ENCODE data around the gene EHBP1L1. TPM values are rescaled to one million over a fixed set of nuclear protein-coding genes. Genes with fewer than 3 reads are reported as not detected.

The EHBP1L1 gene
- total RNA-seq, 1 donor from 2014 or later, result 42.6 TPM

DNA sequence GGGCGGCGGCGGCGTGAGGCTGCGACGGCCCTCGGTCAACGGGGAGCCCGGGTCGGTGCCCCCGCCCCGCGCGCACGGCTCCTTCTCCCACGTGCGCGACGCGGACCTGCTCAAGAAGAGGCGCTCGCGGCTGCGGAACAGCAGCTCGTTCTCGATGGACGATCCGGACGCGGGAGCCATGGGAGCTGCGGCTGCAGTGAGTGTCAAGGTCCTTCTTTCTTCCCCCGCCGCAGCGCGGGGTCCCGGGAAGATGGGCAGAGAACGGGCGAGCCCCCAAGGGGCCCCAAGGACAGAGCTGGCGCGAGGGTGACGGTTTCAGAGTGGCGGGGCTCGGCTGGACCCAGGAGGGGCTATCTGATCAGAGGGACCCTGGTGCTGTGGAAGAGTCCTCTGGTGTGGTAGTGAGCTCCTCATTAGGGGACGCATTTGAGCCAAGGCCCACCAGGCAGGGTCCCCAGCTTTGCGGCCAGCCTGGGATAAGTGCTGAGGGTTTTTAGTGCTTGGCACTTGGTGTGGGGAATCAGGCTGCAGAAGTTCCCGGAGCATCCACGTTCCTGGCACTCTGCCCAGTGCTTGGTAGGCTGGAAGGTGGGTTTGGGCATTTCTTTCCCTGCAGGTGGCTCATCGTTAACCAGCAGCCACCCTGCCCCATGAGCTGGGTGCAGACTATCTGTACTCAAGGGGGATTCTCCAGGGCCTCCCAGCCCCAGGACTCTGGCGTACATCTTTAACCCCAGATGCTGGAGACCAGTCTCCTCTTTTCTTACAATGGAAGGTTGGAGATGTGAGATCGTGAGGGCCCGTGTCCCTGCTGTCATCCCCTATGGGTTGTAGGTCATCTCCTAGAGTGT, 9.8 kb downstream of the EHBP1L1 start:
- H3K9me3 Mint-ChIP-seq (ENCODE audit: unreplicated experiment), result no peaks in the 10 kb centered on the region
- no peak overlapping the region for H3K4me3 Mint-ChIP-seq (ENCODE audit: unreplicated experiment)
- H3K27me3 Mint-ChIP-seq (ENCODE audit: unreplicated experiment), result no peaks in the 10 kb centered on the region
- TF ChIP-seq, protein P1, sequence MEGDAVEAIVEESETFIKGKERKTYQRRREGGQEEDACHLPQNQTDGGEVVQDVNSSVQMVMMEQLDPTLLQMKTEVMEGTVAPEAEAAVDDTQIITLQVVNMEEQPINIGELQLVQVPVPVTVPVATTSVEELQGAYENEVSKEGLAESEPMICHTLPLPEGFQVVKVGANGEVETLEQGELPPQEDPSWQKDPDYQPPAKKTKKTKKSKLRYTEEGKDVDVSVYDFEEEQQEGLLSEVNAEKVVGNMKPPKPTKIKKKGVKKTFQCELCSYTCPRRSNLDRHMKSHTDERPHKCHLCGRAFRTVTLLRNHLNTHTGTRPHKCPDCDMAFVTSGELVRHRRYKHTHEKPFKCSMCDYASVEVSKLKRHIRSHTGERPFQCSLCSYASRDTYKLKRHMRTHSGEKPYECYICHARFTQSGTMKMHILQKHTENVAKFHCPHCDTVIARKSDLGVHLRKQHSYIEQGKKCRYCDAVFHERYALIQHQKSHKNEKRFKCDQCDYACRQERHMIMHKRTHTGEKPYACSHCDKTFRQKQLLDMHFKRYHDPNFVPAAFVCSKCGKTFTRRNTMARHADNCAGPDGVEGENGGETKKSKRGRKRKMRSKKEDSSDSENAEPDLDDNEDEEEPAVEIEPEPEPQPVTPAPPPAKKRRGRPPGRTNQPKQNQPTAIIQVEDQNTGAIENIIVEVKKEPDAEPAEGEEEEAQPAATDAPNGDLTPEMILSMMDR (IDR thresholded peaks at IDR 0.05), result no peak
- peaks cover 16% of the 10 kb centered on the region for H3K36me3 Mint-ChIP-seq (ENCODE audit: unreplicated experiment)
- peak overlapping the region; percentile 48 for H3K27ac Mint-ChIP-seq (ENCODE audit: unreplicated experiment)
- no peak for DNase-seq (ENCODE audit: extremely low spot score, unreplicated experiment)
- H3K4me1 Mint-ChIP-seq (ENCODE audit: unreplicated experiment), result peaks cover 33% of the 10 kb centered on the region

DNA sequence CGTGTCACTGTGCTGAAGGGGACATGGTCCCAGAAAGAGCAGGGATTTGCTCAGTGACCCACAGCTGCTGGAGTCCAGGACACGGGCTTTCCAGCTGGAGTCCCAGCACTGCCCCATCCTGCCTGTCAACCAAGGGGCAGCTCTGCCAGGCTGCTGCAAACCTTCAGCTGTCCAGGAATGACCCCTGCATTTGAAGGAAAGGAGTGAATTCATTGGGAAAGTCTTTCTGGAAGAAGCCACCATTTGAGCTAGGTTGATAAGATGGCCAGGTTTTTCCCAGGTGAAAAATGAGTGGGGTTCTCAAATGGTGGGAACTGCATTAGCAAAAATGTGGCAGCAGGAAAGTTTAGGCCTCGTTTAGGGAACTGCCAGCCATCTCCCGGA, 10.4 kb downstream of the EHBP1L1 start:
- no peaks in the 10 kb centered on the region for H3K27me3 Mint-ChIP-seq (ENCODE audit: unreplicated experiment)
- no peak overlapping the region for H3K4me3 Mint-ChIP-seq (ENCODE audit: unreplicated experiment)
- TF ChIP-seq, protein P1 (IDR thresholded peaks at IDR 0.05), result no peak
- H3K27ac Mint-ChIP-seq (ENCODE audit: unreplicated experiment), result peak overlapping the region; percentile 48
- peaks cover 16% of the 10 kb centered on the region for H3K36me3 Mint-ChIP-seq (ENCODE audit: unreplicated experiment)
- no peak for DNase-seq (ENCODE audit: extremely low spot score, unreplicated experiment)
- H3K4me1 Mint-ChIP-seq (ENCODE audit: unreplicated experiment), result peaks cover 34% of the 10 kb centered on the region
- no peaks in the 10 kb centered on the region for H3K9me3 Mint-ChIP-seq (ENCODE audit: unreplicated experiment)

DNA sequence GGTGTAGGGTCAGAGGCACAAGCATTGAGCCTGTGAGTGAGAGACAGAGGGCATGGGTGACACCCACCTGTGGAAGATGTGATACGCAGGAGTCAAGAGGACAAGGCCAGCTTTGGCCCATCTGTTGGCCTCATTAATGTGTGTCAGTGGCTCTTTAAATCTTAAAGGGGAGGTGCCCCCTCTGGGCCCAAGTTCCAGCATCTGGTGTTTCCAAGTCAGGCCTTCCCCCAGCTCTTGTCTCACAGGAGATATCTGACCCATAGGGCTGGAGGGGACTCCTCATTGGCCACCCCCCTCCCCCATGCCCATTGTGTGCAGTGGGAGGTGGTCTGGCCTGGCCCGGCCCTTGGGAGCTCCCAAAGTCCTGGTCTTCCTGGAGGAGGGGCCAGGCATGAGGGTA, 10.8 kb downstream of the EHBP1L1 start:
- peaks cover 16% of the 10 kb centered on the region for H3K36me3 Mint-ChIP-seq (ENCODE audit: unreplicated experiment)
- H3K9me3 Mint-ChIP-seq (ENCODE audit: unreplicated experiment), result no peaks in the 10 kb centered on the region
- peaks cover 36% of the 10 kb centered on the region for H3K4me1 Mint-ChIP-seq (ENCODE audit: unreplicated experiment)
- no peak for DNase-seq (ENCODE audit: extremely low spot score, unreplicated experiment)
- H3K4me3 Mint-ChIP-seq (ENCODE audit: unreplicated experiment), result no peak overlapping the region
- H3K27me3 Mint-ChIP-seq (ENCODE audit: unreplicated experiment), result no peaks in the 10 kb centered on the region
- H3K27ac Mint-ChIP-seq (ENCODE audit: unreplicated experiment), result peak overlapping the region; percentile 48
- TF ChIP-seq, protein P1 (IDR thresholded peaks at IDR 0.05), result no peak

DNA sequence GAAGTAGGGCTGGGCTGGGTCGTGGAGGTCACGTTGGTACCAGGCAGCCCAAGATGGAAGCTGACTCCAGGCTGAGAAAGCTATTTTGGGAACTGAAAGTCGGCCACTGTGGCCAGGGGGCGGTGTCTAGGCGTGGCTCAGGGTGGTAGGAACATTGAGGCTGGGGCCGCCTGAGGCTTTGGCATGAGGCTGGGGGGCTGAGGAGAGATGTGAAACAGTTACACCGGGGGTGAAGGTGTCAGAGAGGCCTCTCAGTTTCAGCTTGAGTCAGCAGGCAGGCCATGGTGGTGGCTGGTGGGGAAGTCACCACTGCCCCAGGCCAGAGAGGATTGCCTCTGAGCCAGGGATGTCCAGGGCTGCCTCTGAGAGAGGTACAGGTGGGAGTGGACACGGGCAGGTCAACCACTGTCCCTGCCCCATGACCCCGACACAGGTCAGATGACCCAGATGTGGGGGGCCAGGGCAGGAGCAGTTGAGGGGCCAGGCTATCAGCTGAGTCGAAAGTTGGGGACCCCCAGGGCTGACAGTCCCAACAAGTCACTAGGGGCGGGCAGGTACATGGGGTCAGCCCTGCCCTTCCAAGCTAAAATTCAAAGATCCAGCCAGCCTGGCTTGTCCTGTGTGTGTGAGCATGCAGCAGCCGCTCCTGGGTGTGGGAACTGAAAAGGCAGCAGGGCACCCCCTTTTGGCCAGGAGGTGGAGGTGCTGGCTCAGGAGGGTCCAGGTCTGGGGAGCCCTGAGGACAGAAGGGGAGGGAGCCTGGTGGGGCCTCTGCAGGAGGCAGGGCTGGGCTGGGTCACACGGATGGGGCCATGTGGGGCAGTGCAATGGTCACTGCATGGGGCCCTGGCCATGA, 12.6 kb downstream of the EHBP1L1 start:
- DNase-seq (ENCODE audit: extremely low spot score, unreplicated experiment), result no peak
- Mint-ChIP-seq H3K27me3 (ENCODE audit: unreplicated experiment) (no peaks in the 10 kb centered on the region), H3K36me3 (ENCODE audit: unreplicated experiment) (peaks cover 10% of the 10 kb centered on the region), H3K9me3 (ENCODE audit: unreplicated experiment) (no peaks in the 10 kb centered on the region), H3K27ac (ENCODE audit: unreplicated experiment) (peak overlapping the region; percentile 77), H3K4me1 (ENCODE audit: unreplicated experiment) (peaks cover 36% of the 10 kb centered on the region), H3K4me3 (ENCODE audit: unreplicated experiment) (no peak overlapping the region)
- TF ChIP-seq, protein P1 (IDR thresholded peaks at IDR 0.05), result peak; percentile 55

All from osteocyte (in vitro differentiated cells).